Memory B cell (primary cell): Measurements from ENCODE around the gene ALKBH5.

Experiments used
- ATAC-seq: fragments of 150-1000 bp; cut with Tn5 transposase; 2 replicates; pipeline ENCODE4 v1.10.0; 2021; ENCODE audit warnings: low read depth, mild to moderate bottlenecking, moderate library complexity
- DNase-seq, 2 donors: peaks; one replicate each; pipeline ENCODE4 v3.0.0; 2022; ENCODE audit warnings: low spot score in 2 of 2
- H3K27ac Mint-ChIP-seq: one replicate; pipeline ENCODE4 v1.8.0; 2022; ENCODE audit warnings: mild to moderate bottlenecking, moderate library complexity, mixed read lengths
- H3K27me3 Mint-ChIP-seq: one replicate; pipeline ENCODE4 v1.8.0; 2022; ENCODE audit warnings: mixed read lengths
- H3K36me3 Mint-ChIP-seq: one replicate; pipeline ENCODE4 v1.8.0; 2022; ENCODE audit warnings: mild to moderate bottlenecking, mixed read lengths
- H3K4me1 Mint-ChIP-seq: one replicate; pipeline ENCODE4 v1.8.0; 2022; ENCODE audit warnings: mixed read lengths
- H3K4me3 Mint-ChIP-seq: one replicate; pipeline ENCODE4 v1.8.0; 2022; ENCODE audit warnings: mild to moderate bottlenecking, moderate library complexity, mixed read lengths
- H3K9me3 Mint-ChIP-seq: one replicate; pipeline ENCODE4 v1.8.0; 2022; ENCODE audit warnings: mixed read lengths

ALKBH5 gene

DNA sequence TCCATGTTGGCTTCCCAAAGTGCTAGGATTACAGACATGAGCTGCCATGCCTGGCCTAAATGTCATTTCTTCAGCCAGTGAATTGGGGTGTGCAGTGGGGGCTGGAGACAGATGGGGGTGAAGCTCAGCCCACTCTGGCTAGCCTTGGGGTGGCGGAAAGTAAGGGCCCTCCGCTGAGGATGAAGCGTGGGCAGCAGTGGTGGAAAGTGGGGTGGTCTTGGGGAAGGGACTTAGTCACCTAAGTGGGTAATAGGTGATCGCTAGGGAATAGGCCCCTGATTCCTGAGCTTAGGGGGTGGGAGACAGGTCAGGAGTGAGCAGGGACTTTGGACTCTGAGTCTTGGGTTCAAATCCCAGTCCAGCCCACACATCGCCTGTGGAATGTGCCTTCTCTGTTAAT, 44.0 kb downstream of the ALKBH5 start:
- H3K4me1 Mint-ChIP-seq: peaks cover 14% of the 10 kb centered on the region
- no peak for ATAC-seq
- H3K27me3 Mint-ChIP-seq: no peaks in the 10 kb centered on the region
- DNase-seq: no peak
- no peaks in the 10 kb centered on the region for H3K9me3 Mint-ChIP-seq
- H3K36me3 Mint-ChIP-seq: no peaks in the 10 kb centered on the region
- no peak overlapping the region for H3K27ac Mint-ChIP-seq
- no peak overlapping the region for H3K4me3 Mint-ChIP-seq

DNA sequence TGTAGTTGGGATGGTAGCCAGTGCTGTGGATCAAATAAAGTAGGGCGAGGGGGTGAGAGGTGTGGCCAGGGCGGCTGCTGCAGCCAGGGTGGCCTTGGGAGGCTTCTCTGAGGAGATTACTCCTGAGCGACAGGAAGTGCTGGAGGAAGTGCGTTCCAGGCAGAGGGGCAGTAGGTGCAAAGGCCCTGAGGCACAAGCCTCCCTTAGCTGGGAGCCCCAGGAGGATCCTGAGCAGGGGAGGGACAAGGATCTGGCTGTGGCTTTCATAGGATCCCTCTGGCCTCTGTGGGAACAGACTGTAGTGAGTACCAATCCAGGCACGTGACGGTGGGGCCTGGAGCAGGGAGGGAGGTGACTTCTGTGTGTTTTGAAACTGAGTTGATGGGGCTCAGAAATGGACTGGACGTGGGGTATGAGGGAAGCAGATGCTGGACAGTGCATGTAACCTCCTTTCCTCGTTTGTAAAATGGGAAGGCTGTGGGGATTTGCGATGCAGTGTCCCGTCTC, 44.6 kb downstream of the ALKBH5 start:
- no peak overlapping the region for H3K27ac Mint-ChIP-seq
- no peaks in the 10 kb centered on the region for H3K36me3 Mint-ChIP-seq
- DNase-seq (no peak), ATAC-seq (no peak)
- H3K9me3 Mint-ChIP-seq: no peaks in the 10 kb centered on the region
- H3K4me3 Mint-ChIP-seq: no peak overlapping the region
- H3K4me1 Mint-ChIP-seq: peaks cover 14% of the 10 kb centered on the region
- H3K27me3 Mint-ChIP-seq: no peaks in the 10 kb centered on the region

DNA sequence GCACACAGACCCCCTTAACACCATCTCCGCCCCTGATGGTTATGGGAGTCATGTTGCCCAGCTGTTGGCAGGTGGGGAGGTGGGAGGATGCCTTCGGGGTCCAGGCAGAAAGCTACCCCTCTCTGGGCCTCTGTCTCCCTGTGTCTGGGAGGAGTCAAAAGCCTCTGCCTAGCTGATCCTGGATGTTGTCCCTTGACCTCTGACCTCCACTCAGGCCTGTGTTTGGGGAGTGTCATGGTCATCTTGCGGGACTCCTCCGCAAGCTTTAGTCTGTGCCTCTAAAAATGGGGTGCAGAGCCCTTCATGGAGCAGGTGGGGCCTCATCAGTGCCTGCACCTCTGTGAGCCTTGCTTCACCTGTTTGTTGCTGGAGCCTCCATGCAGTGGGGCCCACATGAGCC, 45.6 kb downstream of the ALKBH5 start:
- no peak for DNase-seq
- H3K36me3 Mint-ChIP-seq: no peaks in the 10 kb centered on the region
- no peak overlapping the region for H3K27ac Mint-ChIP-seq
- peaks cover 14% of the 10 kb centered on the region for H3K4me1 Mint-ChIP-seq
- no peaks in the 10 kb centered on the region for H3K9me3 Mint-ChIP-seq
- no peak for ATAC-seq
- H3K4me3 Mint-ChIP-seq: no peak overlapping the region
- no peaks in the 10 kb centered on the region for H3K27me3 Mint-ChIP-seq

DNA sequence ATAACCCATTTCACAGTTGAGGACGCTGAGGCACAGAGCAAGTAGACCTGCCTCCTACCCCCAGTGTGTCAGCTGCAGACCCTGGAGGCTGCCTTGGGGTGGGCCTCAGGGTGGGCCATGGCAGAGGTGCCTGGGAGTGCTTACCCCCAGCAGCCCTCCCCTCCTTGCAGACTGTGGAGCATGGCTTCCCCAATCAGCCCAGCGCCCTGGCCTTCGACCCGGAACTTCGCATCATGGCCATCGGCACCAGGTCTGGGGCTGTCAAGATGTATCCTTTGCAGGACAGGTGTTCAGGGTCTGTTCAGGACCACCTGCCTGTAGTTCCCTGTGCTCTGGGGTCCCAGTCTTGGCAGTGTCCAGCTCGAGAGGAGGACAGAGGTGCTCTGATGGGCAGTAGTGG, 46.1 kb downstream of the ALKBH5 start:
- H3K4me3 Mint-ChIP-seq: no peak overlapping the region
- H3K9me3 Mint-ChIP-seq: no peaks in the 10 kb centered on the region
- H3K27ac Mint-ChIP-seq: no peak overlapping the region
- H3K36me3 Mint-ChIP-seq: peaks cover 2% of the 10 kb centered on the region
- no peak for DNase-seq
- peaks cover 14% of the 10 kb centered on the region for H3K4me1 Mint-ChIP-seq
- no peaks in the 10 kb centered on the region for H3K27me3 Mint-ChIP-seq
- ATAC-seq: no peak

DNA sequence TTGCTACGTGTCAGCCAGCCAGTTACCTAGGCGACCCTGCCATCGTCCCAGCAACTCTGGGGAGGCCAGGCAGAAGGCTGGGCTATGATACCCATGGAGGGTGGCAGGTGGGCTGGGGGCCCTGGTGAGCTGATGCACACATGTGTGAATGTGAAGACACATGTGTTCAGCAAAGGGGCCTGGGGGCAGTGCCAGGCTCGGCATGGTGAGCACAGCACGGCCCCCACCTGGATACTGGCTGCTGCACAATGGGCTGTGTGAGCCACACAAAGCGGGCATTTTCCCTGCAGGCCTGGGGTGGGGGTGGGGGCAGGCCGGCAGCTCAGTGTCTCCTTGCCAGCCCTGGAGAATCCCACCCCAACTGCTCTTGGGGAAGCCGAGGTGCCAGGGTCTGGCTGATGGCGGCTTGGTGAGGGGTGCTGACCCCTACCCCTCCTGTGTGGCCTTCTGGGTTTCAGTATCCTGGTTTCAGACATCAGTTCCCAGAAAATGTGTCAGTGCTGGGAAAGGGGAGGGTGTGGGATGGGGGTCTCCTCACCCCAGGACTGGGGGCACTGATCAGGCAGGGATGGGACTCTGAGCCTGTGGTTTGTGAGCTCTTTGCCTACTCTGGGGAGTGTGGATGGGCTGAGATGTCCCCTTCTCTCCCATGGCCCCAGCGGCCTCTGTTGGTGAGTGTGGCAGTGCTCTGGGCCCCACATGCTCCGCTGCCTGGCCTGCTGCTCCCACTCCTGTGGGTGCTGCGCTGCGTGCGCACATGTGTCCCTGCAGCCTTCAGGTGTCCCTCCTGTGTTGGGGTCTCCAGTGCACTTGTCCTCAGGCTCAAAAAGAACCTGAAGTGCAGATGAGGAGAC, 46.9 kb downstream of the ALKBH5 start:
- DNase-seq (no peak), ATAC-seq (no peak)
- no peaks in the 10 kb centered on the region for H3K27me3 Mint-ChIP-seq
- peaks cover 2% of the 10 kb centered on the region for H3K36me3 Mint-ChIP-seq
- peaks cover 14% of the 10 kb centered on the region for H3K4me1 Mint-ChIP-seq
- no peak overlapping the region for H3K4me3 Mint-ChIP-seq
- H3K9me3 Mint-ChIP-seq: no peaks in the 10 kb centered on the region
- no peak overlapping the region for H3K27ac Mint-ChIP-seq

DNA sequence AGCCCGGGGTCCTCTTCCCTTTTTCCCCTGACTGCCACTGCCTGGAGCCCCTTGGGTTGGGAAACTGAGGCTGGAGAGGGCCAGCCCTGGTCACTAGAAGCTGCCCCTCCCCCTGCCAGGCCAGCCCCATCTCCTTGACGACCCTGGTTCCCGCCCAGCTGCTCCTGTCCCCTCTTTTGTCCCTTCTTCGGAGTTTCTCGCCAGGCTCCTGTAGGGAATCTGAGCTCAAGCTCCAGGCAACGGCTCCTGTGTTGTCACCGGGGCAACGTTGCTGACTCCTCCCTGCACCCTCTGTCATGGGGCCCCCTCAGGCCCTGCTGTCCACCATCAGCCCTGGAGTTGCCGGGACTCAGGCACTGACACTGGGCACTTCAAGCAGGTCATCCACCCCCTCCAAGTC, 47.5 kb downstream of the ALKBH5 start:
- H3K36me3 Mint-ChIP-seq: peaks cover 2% of the 10 kb centered on the region
- H3K4me1 Mint-ChIP-seq: peaks cover 10% of the 10 kb centered on the region
- no peak overlapping the region for H3K27ac Mint-ChIP-seq
- H3K27me3 Mint-ChIP-seq: no peaks in the 10 kb centered on the region
- H3K4me3 Mint-ChIP-seq: no peak overlapping the region
- no peaks in the 10 kb centered on the region for H3K9me3 Mint-ChIP-seq
- no peak for DNase-seq
- ATAC-seq: no peak

DNA sequence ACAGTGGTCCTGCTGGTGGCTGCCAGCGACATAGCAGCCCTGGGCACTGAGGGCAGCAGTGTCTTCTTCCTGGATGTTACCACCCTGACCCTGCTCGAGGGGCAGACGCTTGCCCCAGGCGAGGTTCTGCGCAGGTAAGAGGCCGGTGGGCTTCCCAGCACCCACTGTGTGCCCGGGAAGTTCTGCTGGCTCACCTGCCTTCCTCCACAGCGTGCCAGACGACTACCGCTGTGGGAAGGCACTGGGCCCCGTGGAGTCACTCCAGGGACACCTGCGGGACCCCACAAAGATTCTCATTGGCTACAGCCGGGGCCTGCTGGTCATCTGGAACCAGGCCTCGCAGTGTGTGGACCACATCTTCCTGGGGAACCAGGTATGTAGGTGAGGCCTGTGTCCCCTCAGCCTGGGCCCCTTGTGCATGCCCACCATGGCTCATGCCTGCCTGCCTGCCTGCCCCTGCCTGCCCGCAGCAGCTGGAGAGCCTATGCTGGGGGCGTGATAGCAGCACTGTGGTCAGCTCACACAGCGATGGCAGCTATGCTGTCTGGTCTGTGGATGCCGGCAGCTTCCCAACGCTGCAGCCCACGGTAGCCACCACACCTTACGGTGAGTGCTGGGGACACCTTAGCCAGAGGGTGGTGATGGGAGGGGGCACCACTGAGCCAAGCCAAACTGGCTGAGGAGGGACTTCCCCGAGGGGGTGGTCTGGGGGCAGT, 50.3 kb downstream of the ALKBH5 start:
- H3K36me3 Mint-ChIP-seq: peaks cover 6% of the 10 kb centered on the region

DNA sequence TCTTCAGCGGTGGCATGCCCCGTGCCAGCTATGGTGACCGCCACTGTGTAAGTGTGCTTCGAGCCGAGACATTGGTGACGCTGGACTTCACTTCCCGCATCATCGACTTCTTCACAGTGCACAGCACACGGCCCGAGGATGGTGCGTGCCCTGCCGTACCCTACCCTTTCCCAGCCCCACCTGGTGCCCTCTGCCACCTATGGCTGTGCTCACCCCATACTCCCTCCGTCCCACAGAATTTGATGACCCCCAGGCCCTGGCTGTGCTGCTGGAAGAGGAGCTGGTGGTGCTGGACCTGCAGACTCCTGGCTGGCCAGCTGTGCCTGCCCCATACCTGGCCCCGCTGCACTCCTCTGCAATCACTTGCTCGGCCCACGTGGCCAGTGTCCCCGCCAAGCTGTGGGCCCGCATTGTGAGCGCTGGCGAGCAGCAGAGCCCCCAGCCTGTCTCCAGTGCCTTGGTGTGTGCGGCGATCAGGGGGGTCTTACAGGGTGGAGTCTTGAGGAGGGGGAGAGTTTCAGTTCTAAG, 51.3 kb downstream of the ALKBH5 start:
- Mint-ChIP-seq H3K36me3 (peaks cover 6% of the 10 kb centered on the region), H3K4me1 (no peaks in the 10 kb centered on the region), H3K27ac (no peak overlapping the region), H3K27me3 (no peaks in the 10 kb centered on the region), H3K9me3 (no peaks in the 10 kb centered on the region), H3K4me3 (no peak overlapping the region)
- ATAC-seq (no peak), DNase-seq (no peak)

More for the DNA sequence above, 50.3 kb downstream of the ALKBH5 start:
- Mint-ChIP-seq H3K4me1 (no peaks in the 10 kb centered on the region), H3K27me3 (no peaks in the 10 kb centered on the region), H3K9me3 (no peaks in the 10 kb centered on the region), H3K4me3 (no peak overlapping the region), H3K27ac (no peak overlapping the region)
- no peak for DNase-seq
- no peak for ATAC-seq

DNA sequence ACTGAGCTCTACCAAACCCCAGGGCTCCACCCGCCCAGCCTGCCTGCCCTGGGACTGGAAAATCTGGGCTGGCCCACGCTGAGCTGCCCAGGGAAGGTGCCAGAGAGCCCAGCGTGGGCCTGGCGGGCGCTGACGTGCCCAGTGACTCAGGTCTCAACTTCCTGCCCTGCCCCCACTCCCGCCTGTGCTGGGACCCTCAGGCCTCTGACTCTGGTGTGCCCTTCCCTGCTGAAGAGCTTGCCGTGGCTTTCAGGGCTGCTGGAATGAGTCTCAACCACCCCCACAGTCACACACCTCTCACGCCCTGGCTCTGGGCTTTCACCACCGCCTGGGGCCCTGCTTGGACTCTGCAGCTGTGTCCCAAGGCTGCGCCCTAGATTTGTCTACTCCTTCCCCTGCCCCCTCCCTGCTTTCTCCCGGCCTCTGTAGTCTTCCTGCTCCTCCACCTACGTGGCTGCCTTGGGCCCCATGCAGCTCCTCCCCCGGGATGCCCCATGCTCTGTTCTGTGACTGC, 52.2 kb downstream of the ALKBH5 start:
- peaks cover 6% of the 10 kb centered on the region for H3K36me3 Mint-ChIP-seq
- DNase-seq (no peak), ATAC-seq (no peak)
- H3K4me1 Mint-ChIP-seq: no peaks in the 10 kb centered on the region
- no peak overlapping the region for H3K27ac Mint-ChIP-seq
- no peaks in the 10 kb centered on the region for H3K9me3 Mint-ChIP-seq
- H3K4me3 Mint-ChIP-seq: no peak overlapping the region
- no peaks in the 10 kb centered on the region for H3K27me3 Mint-ChIP-seq

DNA sequence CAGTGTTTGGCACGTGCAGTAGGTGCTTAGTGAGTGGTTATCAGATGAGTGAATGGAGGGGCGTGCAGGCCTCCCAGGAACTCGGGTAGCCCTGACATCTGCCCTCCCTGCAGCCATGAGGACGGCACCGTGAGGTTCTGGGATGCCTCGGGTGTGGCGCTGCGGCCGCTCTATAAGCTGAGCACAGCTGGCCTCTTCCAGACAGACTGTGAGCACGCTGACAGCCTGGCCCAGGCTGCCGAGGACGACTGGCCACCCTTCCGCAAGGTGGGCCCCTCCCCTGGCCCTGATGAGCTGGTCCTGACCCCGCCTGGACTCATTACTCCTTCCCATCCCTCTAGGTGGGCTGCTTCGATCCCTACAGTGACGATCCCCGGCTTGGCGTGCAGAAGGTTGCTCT, 52.9 kb downstream of the ALKBH5 start:
- Mint-ChIP-seq H3K36me3 (peaks cover 6% of the 10 kb centered on the region), H3K4me3 (no peak overlapping the region), H3K27me3 (no peaks in the 10 kb centered on the region), H3K4me1 (no peaks in the 10 kb centered on the region), H3K9me3 (no peaks in the 10 kb centered on the region), H3K27ac (no peak overlapping the region)
- ATAC-seq: no peak
- DNase-seq: no peak

DNA sequence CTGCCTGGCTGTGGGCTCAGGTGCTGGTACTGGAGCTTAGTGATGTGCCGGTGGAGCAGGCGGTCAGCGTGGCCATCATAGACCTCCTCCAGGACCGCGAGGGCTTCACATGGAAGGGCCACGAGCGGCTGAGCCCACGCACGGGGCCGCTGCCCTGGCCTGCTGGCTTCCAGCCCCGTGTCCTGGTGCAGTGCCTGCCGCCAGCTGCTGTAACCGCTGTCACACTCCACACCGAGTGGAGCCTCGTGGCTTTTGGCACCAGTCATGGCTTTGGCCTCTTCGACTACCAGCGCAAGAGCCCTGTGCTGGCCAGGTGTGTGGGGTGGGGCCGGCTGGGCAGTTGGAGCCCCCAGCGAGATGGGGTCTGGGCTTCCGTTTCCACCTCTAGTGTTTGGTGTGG, 53.8 kb downstream of the ALKBH5 start:
- Mint-ChIP-seq H3K4me3 (no peak overlapping the region), H3K9me3 (no peaks in the 10 kb centered on the region), H3K4me1 (no peaks in the 10 kb centered on the region), H3K36me3 (peaks cover 6% of the 10 kb centered on the region), H3K27ac (no peak overlapping the region), H3K27me3 (no peaks in the 10 kb centered on the region)
- no peak for DNase-seq
- no peak for ATAC-seq

DNA sequence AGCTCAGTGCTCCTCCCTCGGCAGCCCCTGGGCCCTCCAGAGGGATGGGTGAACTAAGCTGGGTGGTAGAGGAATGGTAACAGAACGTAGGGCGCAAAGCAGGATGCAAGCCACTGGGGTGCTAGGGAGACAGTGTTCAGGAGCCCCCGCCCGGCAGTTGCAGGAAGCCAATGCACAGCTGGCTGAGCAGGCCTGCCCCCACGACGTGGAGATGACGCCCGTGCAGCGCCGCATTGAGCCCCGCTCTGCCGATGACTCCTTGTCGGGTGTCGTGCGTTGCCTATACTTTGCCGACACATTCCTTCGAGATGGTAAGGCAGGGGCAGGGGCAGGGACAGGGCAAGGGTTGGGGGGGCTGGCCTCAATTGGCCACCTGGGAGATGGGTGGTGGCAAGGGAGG, 54.7 kb downstream of the ALKBH5 start:
- H3K36me3 Mint-ChIP-seq: peaks cover 6% of the 10 kb centered on the region
- H3K27me3 Mint-ChIP-seq: no peaks in the 10 kb centered on the region
- DNase-seq: no peak
- H3K4me1 Mint-ChIP-seq: no peaks in the 10 kb centered on the region
- no peak for ATAC-seq
- H3K9me3 Mint-ChIP-seq: no peaks in the 10 kb centered on the region
- no peak overlapping the region for H3K27ac Mint-ChIP-seq
- H3K4me3 Mint-ChIP-seq: no peak overlapping the region

DNA sequence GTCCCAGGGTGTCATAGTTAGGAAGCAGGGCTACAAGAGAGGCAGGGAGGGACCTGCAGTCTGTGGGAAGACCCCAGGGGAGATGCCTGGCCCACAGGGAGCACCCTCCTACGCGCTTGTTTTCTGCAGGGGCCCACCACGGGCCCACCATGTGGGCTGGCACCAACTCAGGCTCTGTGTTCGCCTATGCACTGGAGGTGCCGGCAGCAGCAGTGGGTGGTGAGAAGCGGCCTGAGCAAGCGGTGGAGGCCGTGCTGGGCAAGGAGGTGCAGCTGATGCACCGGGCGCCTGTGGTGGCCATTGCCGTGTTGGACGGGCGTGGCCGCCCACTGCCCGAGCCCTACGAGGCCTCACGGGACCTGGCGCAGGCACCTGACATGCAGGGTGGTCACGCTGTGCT, 56.8 kb downstream of the ALKBH5 start:
- H3K36me3 Mint-ChIP-seq: peaks cover 7% of the 10 kb centered on the region
- no peak overlapping the region for H3K4me3 Mint-ChIP-seq
- no peaks in the 10 kb centered on the region for H3K4me1 Mint-ChIP-seq
- DNase-seq (no peak), ATAC-seq (no peak)
- no peaks in the 10 kb centered on the region for H3K9me3 Mint-ChIP-seq
- no peak overlapping the region for H3K27ac Mint-ChIP-seq
- no peaks in the 10 kb centered on the region for H3K27me3 Mint-ChIP-seq

DNA sequence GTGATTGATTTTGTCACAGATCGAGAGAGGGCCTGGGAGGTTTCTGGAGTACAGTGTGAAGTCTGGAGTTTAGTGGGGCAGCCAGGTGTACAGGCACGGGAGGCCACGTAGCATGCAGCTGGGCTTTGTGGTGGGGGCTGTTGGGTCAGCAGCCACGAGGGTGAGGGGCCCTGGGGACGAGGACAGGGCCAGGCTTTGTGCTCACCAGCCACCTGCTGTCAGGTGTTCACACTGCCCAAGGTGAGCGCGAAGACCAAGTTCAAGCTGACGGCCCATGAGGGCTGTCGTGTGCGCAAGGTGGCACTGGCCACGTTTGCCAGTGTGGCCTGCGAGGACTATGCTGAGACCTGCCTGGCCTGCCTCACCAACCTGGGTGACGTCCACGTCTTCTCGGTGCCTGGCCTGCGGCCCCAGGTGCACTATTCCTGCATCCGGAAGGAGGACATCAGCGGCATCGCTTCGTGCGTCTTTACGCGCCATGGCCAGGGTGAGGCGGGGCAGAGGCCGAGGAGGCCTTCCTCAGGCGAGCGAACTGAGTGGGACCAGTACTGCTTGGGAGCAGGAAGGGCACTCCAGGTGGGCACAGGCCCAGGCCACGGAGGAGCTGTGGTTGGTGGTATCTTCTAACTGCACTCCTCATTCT, 57.7 kb downstream of the ALKBH5 start:
- Mint-ChIP-seq H3K4me1 (no peaks in the 10 kb centered on the region), H3K36me3 (peaks cover 10% of the 10 kb centered on the region), H3K27me3 (no peaks in the 10 kb centered on the region), H3K9me3 (no peaks in the 10 kb centered on the region), H3K27ac (no peak overlapping the region), H3K4me3 (no peak overlapping the region)
- no peak for ATAC-seq
- no peak for DNase-seq
